ENCODE results near the gene SIAE.

SIAE gene

GRCh38 chr11:124662106-124662505, 11.4 kb downstream of the SIAE start:
- DNase-seq, result no peak

- DNase-seq, result no peak
Measured at GRCh38 chr11:124661553-124661952, 12.0 kb downstream of the SIAE start.

GRCh38 chr11:124658986-124659385, 14.6 kb downstream of the SIAE start:
- DNase-seq, result no peak

- DNase-seq, result no peak
Measured at GRCh38 chr11:124658501-124658900, 15.0 kb downstream of the SIAE start.

- DNase-seq, result no peak
Measured at GRCh38 chr11:124657904-124658303, 15.6 kb downstream of the SIAE start.

- no peak for DNase-seq
Measured at GRCh38 chr11:124656774-124657630, 16.5 kb downstream of the SIAE start.

- no peak for DNase-seq
Measured at GRCh38 chr11:124648610-124649009, 24.9 kb downstream of the SIAE start.

- no peak for DNase-seq
Measured at GRCh38 chr11:124646148-124646547, 27.4 kb downstream of the SIAE start.

- peak; percentile 12 for DNase-seq
Measured at GRCh38 chr11:124644426-124645280, 28.9 kb downstream of the SIAE start.

GRCh38 chr11:124643605-124644425, 29.7 kb downstream of the SIAE start:
- no peak for DNase-seq

- DNase-seq, result no peak
Measured at GRCh38 chr11:124643042-124643604, 30.4 kb downstream of the SIAE start.

- DNase-seq, result no peak
Measured at GRCh38 chr11:124642628-124643027, 30.9 kb downstream of the SIAE start.

GRCh38 chr11:124640666-124641065, 32.9 kb downstream of the SIAE start:
- no peak for DNase-seq

- no peak for DNase-seq
Measured at GRCh38 chr11:124639186-124639585, 34.4 kb downstream of the SIAE start.

- no peak for DNase-seq
Measured at GRCh38 chr11:124638500-124638899, 35.0 kb downstream of the SIAE start.

GRCh38 chr11:124635932-124636331, 37.6 kb downstream of the SIAE start:
- DNase-seq, result no peak

- DNase-seq, result no peak
Measured at GRCh38 chr11:124633355-124633754, 40.2 kb downstream of the SIAE start.

- no peak for DNase-seq
Measured at GRCh38 chr11:124629961-124630360, 43.6 kb downstream of the SIAE start.

- no peak for DNase-seq
Measured at GRCh38 chr11:124627546-124627945, 46.0 kb downstream of the SIAE start.

- no peak for DNase-seq
Measured at GRCh38 chr11:124625504-124626168, 47.9 kb downstream of the SIAE start.

GRCh38 chr11:124623861-124624525, 49.5 kb downstream of the SIAE start:
- no peak for DNase-seq

Measured in activated CD4-positive, alpha-beta T cell treated with anti-CD3 and anti-CD28 coated beads, Interleukin-2, amount 50 U/mL, for 16 hours (primary cell).